Pancreas (tissue), 10 donors: ENCODE results near the gene CORT. TPM values are rescaled to one million over a fixed set of nuclear protein-coding genes. Genes with fewer than 3 reads are reported as not detected.

Source experiments
- ATAC-seq, 4 donors: fragments of 200-7000 bp; cut with Tn5 transposase; one replicate each; pipeline versions ENCODE4 v1.8.0 to v1.9.1; 2020; ENCODE audit warnings: mild to moderate bottlenecking in 4 of 4, moderate library complexity in 4 of 4
- DNase-seq, 6 donors: peaks; one replicate each; pipeline ENCODE4 v3.0.0-alpha.2; 2020
- FAIRE-seq: peaks from 2 replicates; lab custom pipeline; 2012; peaks lifted over from hg19 to GRCh38; lab: Jason Lieb, UNC
- H3K27ac ChIP-seq, 4 donors: fragments of 200-600 bp; sonication (generic); 1 replicate in 3 of 4; 2 replicates in 1 of 4; pipeline versions ENCODE4 v1.5.0 to v1.8.0; 2020
- H3K27me3 ChIP-seq, 4 donors: fragments of 200-600 bp; one replicate each; pipeline ENCODE4 v1.8.0; 2021
- H3K36me3 ChIP-seq, 3 donors: fragments of 200-600 bp; sonication (generic) in 1 of 3; one replicate each; pipeline versions ENCODE4 v1.5.0 to v1.8.0; 2020 to 2021
- H3K4me1 ChIP-seq, 3 donors: fragments of 200-600 bp; one replicate each; pipeline ENCODE4 v1.8.0; 2021
- H3K4me3 ChIP-seq, 4 donors: fragments of 200-600 bp; sonication (generic) in 2 of 4; one replicate each; pipeline versions ENCODE4 v1.5.0 to v1.8.0; 2020 to 2021
- H3K9me3 ChIP-seq, 4 donors: fragments of 200-600 bp; one replicate each; pipeline ENCODE4 v1.8.0; 2021
- WGBS, 2 donors: extraction: QIAGEN DNeasy Blood & Tissue Kit; methylation state at CpG; one replicate each; pipeline ENCODE4 v1.1.7; 2013; 5-methylcytosine and 5-hydroxymethylcytosine counted together
- intact Hi-C, 3 donors: fragments of 100-400 bp; cut with DNase I; formaldehyde crosslinking; loops; one replicate each; pipeline versions ENCODE4 v1.11.1 to v1.14.2; 2022
- polyA plus RNA-seq, 2 donors: library from polyadenylated mRNA; stranded (reverse); fragments of 200-250 nt; gene quantifications; one replicate each; pipeline ENCODE4 v1.2.3, GENCODE V29; 2013
- total RNA-seq, 6 donors: library from RNA; stranded (reverse); fragmentation: NEBNext Ultra II Directional in 4 of 6; extraction: Animal tissue kit (Norgen Biotek cat#: 25700) in 4 of 6; gene quantifications; one replicate each; pipeline versions ENCODE4 v1.2.1 to v1.2.4, GENCODE V29; 2021 to 2023
- TF ChIP-seq, protein P1 (sequence below), 4 donors: fragments of 200-600 bp; sonication (generic) in 3 of 4; IDR thresholded peaks; one replicate each; pipeline versions ENCODE4 v1.5.0 to v1.8.0; 2021; ENCODE audit warnings: antibody characterized with exemption in 4 of 4
- donor health status: healthy with polysubstance abuse.
- donor health status: DM: no; HTN: no; CAD: no; lungs with moderate emphysema.
- donor health status: DM: no; HTN: no; CAD: no.
- donor health status: control.
- donor health status: control.
- donor health status: Bipolar disorder and iron deficiency.
- donor health status: DM: yes; HTN: yes; CAD: no.
- donor health status: DM: no; HTN: no; CAD: no.
- donor health status: DM: no; HTN: no; CAD: no.
- donor health status: DM: yes; HTN: yes; CAD: no.

The CORT gene
- total and polyA plus RNA-seq, 8 donors = 0.22 to 0.85 (median 0.34) TPM; not detected in 5

DNA sequence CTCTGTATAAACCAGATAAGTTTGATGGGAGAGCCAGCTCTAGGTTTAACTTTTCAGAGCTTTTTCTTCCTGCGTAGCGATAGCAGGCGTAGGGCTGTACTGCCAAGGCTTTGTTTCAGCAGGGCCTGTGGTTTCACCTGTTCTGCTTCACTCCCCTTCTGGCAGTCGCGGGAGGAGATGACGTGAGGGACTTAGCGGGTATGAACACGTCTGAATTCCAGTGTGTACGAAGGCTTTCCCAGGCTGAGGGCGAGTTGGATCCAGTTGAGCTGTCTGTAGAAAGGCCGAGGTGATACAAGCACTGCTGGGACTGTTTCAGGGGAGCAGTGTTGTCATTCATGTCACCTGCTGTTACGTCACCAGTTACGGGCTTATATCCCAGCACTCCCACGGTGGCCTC lies 46.1 kb downstream of the CORT start:
- WGBS, 2 donors = 85 to 88% methylated on average over 14 of the region's 14 CpGs
- H3K9me3 ChIP-seq = no peaks in the 10 kb centered on the region
- FAIRE-seq = no peak
- intact Hi-C loops = no loop called here
- no peak for ATAC-seq
- H3K4me3 ChIP-seq = no peak overlapping the region
- TF ChIP-seq, protein P1, sequence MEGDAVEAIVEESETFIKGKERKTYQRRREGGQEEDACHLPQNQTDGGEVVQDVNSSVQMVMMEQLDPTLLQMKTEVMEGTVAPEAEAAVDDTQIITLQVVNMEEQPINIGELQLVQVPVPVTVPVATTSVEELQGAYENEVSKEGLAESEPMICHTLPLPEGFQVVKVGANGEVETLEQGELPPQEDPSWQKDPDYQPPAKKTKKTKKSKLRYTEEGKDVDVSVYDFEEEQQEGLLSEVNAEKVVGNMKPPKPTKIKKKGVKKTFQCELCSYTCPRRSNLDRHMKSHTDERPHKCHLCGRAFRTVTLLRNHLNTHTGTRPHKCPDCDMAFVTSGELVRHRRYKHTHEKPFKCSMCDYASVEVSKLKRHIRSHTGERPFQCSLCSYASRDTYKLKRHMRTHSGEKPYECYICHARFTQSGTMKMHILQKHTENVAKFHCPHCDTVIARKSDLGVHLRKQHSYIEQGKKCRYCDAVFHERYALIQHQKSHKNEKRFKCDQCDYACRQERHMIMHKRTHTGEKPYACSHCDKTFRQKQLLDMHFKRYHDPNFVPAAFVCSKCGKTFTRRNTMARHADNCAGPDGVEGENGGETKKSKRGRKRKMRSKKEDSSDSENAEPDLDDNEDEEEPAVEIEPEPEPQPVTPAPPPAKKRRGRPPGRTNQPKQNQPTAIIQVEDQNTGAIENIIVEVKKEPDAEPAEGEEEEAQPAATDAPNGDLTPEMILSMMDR (IDR thresholded peaks at IDR 0.05) = no peak
- H3K27ac ChIP-seq = peak overlapping the region in 2 of 4 donors; percentile 30 to 70
- no peak for DNase-seq
- H3K4me1 ChIP-seq = peaks cover 0 to 10% (median 10%) of the 10 kb centered on the region in 3 donors
- H3K27me3 ChIP-seq = no peaks in the 10 kb centered on the region
- no peaks in the 10 kb centered on the region for H3K36me3 ChIP-seq

- FAIRE-seq = no peak
Measured at GRCh38 chr1:10497109-10497508, 47.3 kb downstream of the CORT start.

GRCh38 chr1:10498231-10498630 lies 48.4 kb downstream of the CORT start:
- ATAC-seq (no peak), FAIRE-seq (no peak), DNase-seq (no peak)
- WGBS, 2 donors = 76% methylated on average over 8 of the region's 8 CpGs
- TF ChIP-seq, protein P1 (IDR thresholded peaks at IDR 0.05) = no peak
- Histone ChIP-seq H3K27me3 (no peaks in the 10 kb centered on the region), H3K36me3 (no peaks in the 10 kb centered on the region), H3K4me1 (peaks cover 0 to 10% (median 10%) of the 10 kb centered on the region in 3 donors), H3K4me3 (no peak overlapping the region), H3K9me3 (no peaks in the 10 kb centered on the region), H3K27ac (no peak overlapping the region)
- intact Hi-C loops = no loop called here

More at GRCh38 chr1:10497109-10497508, 47.3 kb downstream of the CORT start:
- no peaks in the 10 kb centered on the region for H3K27me3 ChIP-seq
- H3K4me1 ChIP-seq = peaks cover 0 to 10% (median 10%) of the 10 kb centered on the region in 3 donors
- intact Hi-C loops = no loop called here
- no peak overlapping the region for H3K4me3 ChIP-seq
- 90% methylated on average over 7 of the region's 7 CpGs for WGBS, 2 donors
- TF ChIP-seq, protein P1 (IDR thresholded peaks at IDR 0.05) = no peak
- ATAC-seq (no peak), DNase-seq (no peak)
- no peak overlapping the region for H3K27ac ChIP-seq
- no peaks in the 10 kb centered on the region for H3K9me3 ChIP-seq
- no peaks in the 10 kb centered on the region for H3K36me3 ChIP-seq

Other genes with a start within 250 kb of the CORT start
- gene KIF1B, start 239.5 kb upstream of the CORT start, total RNA-seq = 10 to 100 TPM; 18.3 to 26.4 (median 19.7) TPM
- gene KIF1B, start 239.5 kb upstream of the CORT start, polyA plus RNA-seq = 1 to 10 TPM; 8.2 TPM
- gene PGD, start 51.0 kb upstream of the CORT start, total RNA-seq = 10 to 100 TPM; 13.5 to 40.0 (median 24.2) TPM
- gene PGD, start 51.0 kb upstream of the CORT start, polyA plus RNA-seq = 10 to 100 TPM; 12.7 to 28.3 TPM
- 1 to 10 TPM; 4.7 to 9.3 (median 7.6) TPM for gene CENPS, start 19.6 kb upstream of the CORT start, total RNA-seq
- gene CENPS, start 19.6 kb upstream of the CORT start, polyA plus RNA-seq = 10 to 100 TPM; 13.4 to 19.9 TPM
- 10 to 100 TPM; 11.8 to 17.4 (median 16.1) TPM for gene DFFA, start 22.5 kb downstream of the CORT start, total RNA-seq
- 1 to 10 TPM; 6.9 to 8.9 TPM for gene DFFA, start 22.5 kb downstream of the CORT start, polyA plus RNA-seq
- 10 to 100 TPM in 1 of 6 donors, 1 to 10 TPM in 5; 6.0 to 10.3 (median 7.9) TPM for gene PEX14, start 24.9 kb downstream of the CORT start, total RNA-seq
- gene PEX14, start 24.9 kb downstream of the CORT start, polyA plus RNA-seq = 10 to 100 TPM; 11.9 to 12.8 TPM